IPS-11a (cell line): ENCODE results near the gene KCNIP3.
"Not testable (repeated sequence)": the region's sequence is repeated elsewhere in the genome, so short reads cannot be mapped to it uniquely, and the experiment has no call there.

Experiments used
- H3K4me3 ChIP-seq: one replicate; pipeline ENCODE4 v1.5.1; 2013; ENCODE audit warnings: low read depth, low read length, control low read depth

KCNIP3 gene

GRCh38 chr2:95345563-95346230 is 48.5 kb downstream of the KCNIP3 start:
- peak overlapping the region; percentile 57 for H3K4me3 ChIP-seq

- peak overlapping the region; percentile 57 for H3K4me3 ChIP-seq
Observed at GRCh38 chr2:95346231-95346737, 49.1 kb downstream of the KCNIP3 start.

- peak overlapping the region; percentile 34 for H3K4me3 ChIP-seq
Observed at GRCh38 chr2:95346738-95347671, 49.9 kb downstream of the KCNIP3 start.

DNA sequence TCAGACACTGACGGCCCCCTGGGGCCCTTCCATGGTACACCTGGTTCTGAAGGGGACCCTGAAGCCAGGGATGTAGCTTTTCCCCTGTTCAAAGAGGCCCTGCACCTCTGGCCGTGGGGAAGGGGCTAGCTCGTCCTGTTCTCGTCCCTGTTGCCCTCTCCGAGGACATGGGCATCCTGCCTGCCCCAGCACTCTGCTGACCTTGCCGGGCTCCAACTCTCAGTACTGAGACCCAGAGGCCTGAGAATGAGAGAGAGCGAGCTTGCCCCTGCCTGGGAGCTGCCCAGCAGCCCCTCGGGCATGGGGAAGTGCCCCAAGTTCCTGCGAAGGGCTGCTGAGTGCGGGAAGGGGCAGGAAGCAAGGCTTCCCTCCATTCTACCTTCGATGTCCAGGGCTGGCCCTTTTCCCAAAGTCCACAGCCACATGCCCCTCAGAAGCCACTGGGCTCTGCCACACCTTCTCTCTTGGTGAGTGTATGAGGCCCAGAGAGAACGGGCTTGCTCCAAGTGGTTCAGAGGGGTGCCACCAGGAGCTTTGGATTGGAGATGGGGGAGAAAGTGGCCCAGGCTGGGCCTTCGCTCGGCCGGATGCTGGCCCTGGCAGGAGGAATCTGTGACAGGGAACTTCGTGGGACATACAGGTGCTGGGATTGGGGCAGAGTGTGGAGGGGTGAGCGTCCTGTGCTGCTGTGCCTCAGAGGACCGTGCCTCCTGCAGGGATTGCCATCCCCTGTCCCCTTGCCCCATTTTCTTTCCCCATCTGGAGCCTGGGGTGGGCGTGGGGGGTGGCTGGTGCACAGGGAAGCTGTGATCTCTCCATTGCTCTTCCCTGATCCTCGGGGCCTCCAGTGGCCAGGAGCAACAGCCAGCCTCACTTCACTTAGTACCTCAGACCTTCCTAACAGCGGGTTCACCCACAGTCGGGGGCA is 50.8 kb downstream of the KCNIP3 start:
- no peak overlapping the region for H3K4me3 ChIP-seq

GRCh38 chr2:95348609-95349567 is 51.7 kb downstream of the KCNIP3 start:
- no peak overlapping the region for H3K4me3 ChIP-seq

DNA sequence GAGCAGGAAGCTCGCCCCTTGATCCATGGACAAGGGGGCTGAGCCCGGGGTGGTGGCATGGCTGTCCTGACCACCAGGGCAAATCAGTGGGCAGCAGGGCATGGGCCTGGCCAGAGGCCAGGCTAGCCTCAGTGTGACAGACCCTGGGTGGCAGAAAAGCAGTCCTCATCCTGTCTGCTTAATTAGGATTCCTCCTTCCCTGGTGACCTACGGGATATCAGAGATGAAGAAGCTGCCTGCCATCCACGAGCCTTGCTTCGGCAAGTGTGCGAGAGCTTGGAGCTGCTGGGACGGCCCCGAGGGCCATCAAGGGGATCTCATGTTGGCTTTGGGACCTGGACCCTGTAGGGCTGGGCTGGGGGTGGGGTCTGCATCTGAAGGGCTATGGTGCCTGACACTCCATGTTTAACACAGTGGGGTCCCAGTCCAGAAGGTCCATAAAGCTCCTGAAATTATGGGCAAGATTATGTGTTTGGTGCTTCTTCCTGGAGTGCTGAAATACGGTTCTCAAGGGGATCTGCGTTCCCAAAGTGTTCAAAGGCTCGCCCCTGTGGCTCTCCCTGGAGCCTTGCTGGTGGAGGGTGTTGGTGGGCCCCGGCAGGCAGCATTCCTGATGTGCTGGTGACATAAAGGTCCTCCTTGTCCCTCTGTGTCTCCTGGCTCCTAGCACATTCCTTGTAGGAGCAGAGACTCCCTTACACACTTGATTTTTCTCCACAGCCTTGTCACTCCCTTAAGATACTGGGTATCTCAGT is 52.6 kb downstream of the KCNIP3 start:
- no peak overlapping the region for H3K4me3 ChIP-seq

DNA sequence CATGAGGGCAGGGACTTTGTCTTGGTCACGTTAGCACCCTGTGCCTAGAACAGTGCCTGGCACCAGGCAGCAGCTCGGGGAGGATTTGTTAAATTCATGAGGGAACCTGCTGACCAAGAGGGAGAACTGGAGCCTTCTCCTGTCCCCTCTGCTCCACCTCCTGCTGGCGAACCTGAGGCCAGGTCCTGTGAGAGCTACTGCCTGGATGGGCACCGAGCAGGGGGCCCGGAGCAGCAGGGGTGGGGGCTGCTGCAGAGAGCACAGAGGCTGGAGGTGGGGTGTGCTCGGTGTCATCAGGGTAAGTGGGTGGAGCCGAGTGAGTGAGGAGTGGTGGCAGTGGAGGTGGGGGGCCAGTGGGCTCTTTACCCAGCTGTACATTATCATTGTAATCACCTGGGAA is 53.2 kb downstream of the KCNIP3 start:
- no peak overlapping the region for H3K4me3 ChIP-seq

- no peak overlapping the region for H3K4me3 ChIP-seq
Observed at GRCh38 chr2:95350774-95351597, 53.8 kb downstream of the KCNIP3 start.

GRCh38 chr2:95351598-95351915 is 54.4 kb downstream of the KCNIP3 start:
- no peak overlapping the region for H3K4me3 ChIP-seq

- no peak overlapping the region for H3K4me3 ChIP-seq
Observed at GRCh38 chr2:95352310-95353054, 55.3 kb downstream of the KCNIP3 start.

DNA sequence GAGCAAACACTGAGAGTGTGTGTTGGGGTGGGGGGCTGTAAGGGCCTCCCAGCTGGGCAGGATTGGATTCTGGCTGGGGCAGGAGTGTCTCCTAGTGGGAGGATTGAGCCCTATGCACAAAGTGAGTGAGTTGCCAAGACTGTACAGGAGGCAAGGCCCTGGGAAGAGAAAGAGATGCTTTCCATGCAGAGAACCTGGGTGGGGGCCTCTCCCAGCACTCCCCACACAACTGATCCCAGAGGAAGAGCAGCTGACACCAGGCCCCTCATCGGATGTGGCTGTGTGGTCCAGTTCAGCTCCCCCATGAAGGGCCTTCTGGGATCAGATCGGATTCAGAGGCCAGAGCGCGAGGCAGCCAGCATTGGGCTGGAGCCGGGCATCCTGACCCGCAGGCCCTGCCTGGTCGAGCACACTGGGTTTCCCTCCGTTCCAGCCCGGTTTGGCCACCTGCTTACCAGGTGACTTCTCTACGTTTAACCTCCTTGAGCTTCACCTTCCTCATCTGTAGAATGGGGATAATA is 56.0 kb downstream of the KCNIP3 start:
- H3K4me3 ChIP-seq = no peak overlapping the region

GRCh38 chr2:95353613-95354468 is 56.7 kb downstream of the KCNIP3 start:
- H3K4me3 ChIP-seq = no peak overlapping the region

GRCh38 chr2:95354469-95354901 is 57.3 kb downstream of the KCNIP3 start:
- H3K4me3 ChIP-seq = no peak overlapping the region

- no peak overlapping the region for H3K4me3 ChIP-seq
Observed at GRCh38 chr2:95354925-95355324, 57.8 kb downstream of the KCNIP3 start.

GRCh38 chr2:95355486-95355885 is 58.3 kb downstream of the KCNIP3 start:
- H3K4me3 ChIP-seq = not testable (repeated sequence)
